ENCODE measurements around the gene PAWR. TPM values are rescaled to one million over a fixed set of nuclear protein-coding genes. Genes with fewer than 3 reads are reported as not detected.

Gene PAWR
- total RNA-seq, 2 donors from 2014 or later = 14.2 to 24.3 TPM

GRCh38 chr12:79674629-79675028 is 16.1 kb downstream of the PAWR start:
- Histone ChIP-seq H3K4me3 (no peak overlapping the region), H3K4me1 (peaks cover 0 to 9% of the 10 kb centered on the region in 2 donors), H3K9me3 (no peaks in the 10 kb centered on the region), H3K27me3 (no peaks in the 10 kb centered on the region), H3K36me3 (no peaks in the 10 kb centered on the region), H3K27ac (no peak overlapping the region)
- TF ChIP-seq CTCF (IDR thresholded peaks at IDR 0.05) = no peak
- DNase-seq (ENCODE audit: low spot score) = no peak

GRCh38 chr12:79673354-79673753 is 17.4 kb downstream of the PAWR start:
- Histone ChIP-seq H3K9me3 (no peaks in the 10 kb centered on the region), H3K4me1 (peaks cover 0 to under 1% of the 10 kb centered on the region in 2 donors), H3K27ac (no peak overlapping the region), H3K4me3 (no peak overlapping the region), H3K27me3 (no peaks in the 10 kb centered on the region), H3K36me3 (no peaks in the 10 kb centered on the region)
- no peak for TF ChIP-seq CTCF (IDR thresholded peaks at IDR 0.05)
- no peak for DNase-seq (ENCODE audit: low spot score)

- H3K4me3 ChIP-seq = no peak overlapping the region
- no peaks in the 10 kb centered on the region for H3K36me3 ChIP-seq
- no peak for DNase-seq (ENCODE audit: low spot score)
- H3K4me1 ChIP-seq = no peaks in the 10 kb centered on the region
- no peaks in the 10 kb centered on the region for H3K9me3 ChIP-seq
- H3K27me3 ChIP-seq = no peaks in the 10 kb centered on the region
- no peak for TF ChIP-seq CTCF (IDR thresholded peaks at IDR 0.05)
- H3K27ac ChIP-seq = no peak overlapping the region
Observed at GRCh38 chr12:79668113-79668512, 22.7 kb downstream of the PAWR start.

GRCh38 chr12:79665212-79665887 is 25.4 kb downstream of the PAWR start:
- no peak overlapping the region for H3K4me3 ChIP-seq
- DNase-seq (ENCODE audit: low spot score) = no peak
- H3K4me1 ChIP-seq = no peaks in the 10 kb centered on the region
- H3K9me3 ChIP-seq = no peaks in the 10 kb centered on the region
- H3K27ac ChIP-seq = no peak overlapping the region
- no peaks in the 10 kb centered on the region for H3K27me3 ChIP-seq
- TF ChIP-seq CTCF (IDR thresholded peaks at IDR 0.05) = no peak
- H3K36me3 ChIP-seq = no peaks in the 10 kb centered on the region

GRCh38 chr12:79664518-79664917 is 26.2 kb downstream of the PAWR start:
- H3K36me3 ChIP-seq = no peaks in the 10 kb centered on the region
- no peak overlapping the region for H3K27ac ChIP-seq
- no peaks in the 10 kb centered on the region for H3K27me3 ChIP-seq
- no peak for DNase-seq (ENCODE audit: low spot score)
- no peaks in the 10 kb centered on the region for H3K9me3 ChIP-seq
- H3K4me1 ChIP-seq = no peaks in the 10 kb centered on the region
- TF ChIP-seq CTCF (IDR thresholded peaks at IDR 0.05) = no peak
- H3K4me3 ChIP-seq = no peak overlapping the region

Measured in right atrium auricular region (tissue), 2 donors.